Measurements from ENCODE around the gene ASPHD1.
A peak's percentile ranks its signal among the peaks of the same experiment; 100 is the strongest.
"Not testable (repeated sequence)": the region's sequence is repeated elsewhere in the genome, so short reads cannot be mapped to it uniquely, and the experiment has no call there.

ASPHD1 gene

GRCh38 chr16:29877266-29877961 lies 22.9 kb upstream of the ASPHD1 start:
- peak; percentile 57 to 75 (median 67) for DNase-seq

- DNase-seq = no peak
These were observed 22.1 kb upstream of the ASPHD1 start for GRCh38 chr16:29878172-29878571.

GRCh38 chr16:29881050-29881449 lies 19.2 kb upstream of the ASPHD1 start:
- no peak for DNase-seq

- DNase-seq = no peak
These were observed 16.3 kb upstream of the ASPHD1 start for GRCh38 chr16:29883987-29884386.

GRCh38 chr16:29889372-29889771 lies 10.9 kb upstream of the ASPHD1 start:
- not testable (repeated sequence) for DNase-seq

GRCh38 chr16:29891525-29892457 lies 8.5 kb upstream of the ASPHD1 start:
- DNase-seq = peak; percentile 67 to 86 (median 82)

- DNase-seq = no peak
These were observed 7.9 kb upstream of the ASPHD1 start for GRCh38 chr16:29892458-29892813.

- DNase-seq = no peak
These were observed 6.7 kb upstream of the ASPHD1 start for GRCh38 chr16:29893553-29893952.

GRCh38 chr16:29894352-29894751 lies 5.9 kb upstream of the ASPHD1 start:
- DNase-seq = no peak

- no peak for DNase-seq
These were observed 3.4 kb upstream of the ASPHD1 start for GRCh38 chr16:29896841-29897240.

GRCh38 chr16:29897333-29897732 lies 3.0 kb upstream of the ASPHD1 start:
- DNase-seq = no peak

- DNase-seq = no peak
These were observed 2.0 kb upstream of the ASPHD1 start for GRCh38 chr16:29898135-29898803.

GRCh38 chr16:29898804-29899515 lies 1.3 kb upstream of the ASPHD1 start:
- peak in 1 of 4 experiments; percentile 34 for DNase-seq

GRCh38 chr16:29899516-29900101 lies 679 bp upstream of the ASPHD1 start, which contains the start of gene SEZ6L2:
SEZ6L2 (minus strand) TSS chr16:29899550; CDS start chr16:29899019, 531 bp downstream.
- peak; percentile 66 to 86 (median 72) for DNase-seq

GRCh38 chr16:29900888-29901606 lies 759 bp downstream of the ASPHD1 start:
- DNase-seq = peak in 3 of 4 experiments; percentile 5 to 39 (median 23)

- DNase-seq = no peak
These were observed 1.3 kb downstream of the ASPHD1 start for GRCh38 chr16:29901607-29901945.

GRCh38 chr16:29903590-29903989 lies 3.3 kb downstream of the ASPHD1 start:
- DNase-seq = peak in 3 of 4 experiments; percentile 34 to 55 (median 54)

- no peak for DNase-seq
These were observed 4.7 kb downstream of the ASPHD1 start for GRCh38 chr16:29904947-29905346.

GRCh38 chr16:29905668-29906067 lies 5.4 kb downstream of the ASPHD1 start:
- no peak for DNase-seq

- DNase-seq = no peak
These were observed 6.4 kb downstream of the ASPHD1 start for GRCh38 chr16:29906520-29907244.

GRCh38 chr16:29907973-29908372 lies 7.7 kb downstream of the ASPHD1 start:
- DNase-seq = no peak
